ENCODE measurements around the gene MED20.

MED20 gene
- long read RNA-seq, transcript MED20-201 (4 exons, 2,438 nt): major isoform, 86 of 97 reads
- long read RNA-seq, partial matches to known transcripts: 0 of 97 reads
- long read RNA-seq, other reads (novel, unspliced or antisense): 7 of 97 reads

DNA sequence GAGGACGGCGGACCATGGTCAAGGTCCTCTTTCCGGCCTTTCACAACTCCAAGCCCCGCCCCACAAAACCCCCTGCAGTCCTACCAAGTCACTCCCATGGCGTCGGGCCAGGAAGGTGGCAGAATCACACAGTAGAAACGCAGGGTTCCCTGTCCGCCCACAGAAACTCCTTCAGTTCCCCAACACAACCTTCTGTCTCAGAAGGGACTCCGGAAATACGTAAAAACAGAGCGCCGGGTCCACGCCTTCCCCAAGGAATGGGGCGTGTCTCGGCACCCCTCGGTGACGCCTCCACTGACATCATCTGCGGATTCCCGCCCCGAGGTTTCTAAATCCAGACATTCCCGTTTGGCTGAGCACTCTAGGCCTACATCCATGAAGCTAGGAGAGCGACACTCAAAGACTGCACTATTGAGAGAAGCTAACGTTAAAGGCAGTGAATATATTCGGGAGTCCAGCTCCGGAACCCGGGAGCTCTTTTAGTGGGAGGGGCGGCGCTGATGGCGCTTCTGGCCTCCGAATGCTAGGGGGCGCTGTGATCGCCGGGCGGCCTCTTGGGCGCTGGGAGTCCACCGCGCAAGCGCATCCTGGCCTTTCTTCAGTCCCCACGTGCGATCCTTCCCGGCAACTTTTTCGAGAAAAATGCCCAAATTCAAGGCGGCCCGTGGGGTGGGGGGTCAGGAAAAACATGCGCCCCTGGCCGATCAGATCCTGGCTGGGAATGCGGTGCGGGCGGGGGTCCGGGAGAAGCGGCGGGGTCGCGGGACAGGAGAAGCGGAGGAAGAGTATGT, at the start of gene MED20, which contains the start of gene BYSL:
Gene MED20 (minus strand): TSS at position 219 of the 791 bp plus-strand sequence. CDS start 121 bp downstream, at position 98.
Gene BYSL (plus strand): TSS at position 579 of the 791 bp plus-strand sequence. CDS start 64 bp downstream, at position 643.
- peak within 1 kb of the TSS; percentile 91 for H3K4me3 ChIP-seq (replicated peaks; ENCODE audit: insufficient read depth, low read length)
- TF ChIP-seq GABPA (IDR thresholded peaks at IDR 0.05; ENCODE audit: low read depth): peak; percentile 84
- TF ChIP-seq, protein P1, sequence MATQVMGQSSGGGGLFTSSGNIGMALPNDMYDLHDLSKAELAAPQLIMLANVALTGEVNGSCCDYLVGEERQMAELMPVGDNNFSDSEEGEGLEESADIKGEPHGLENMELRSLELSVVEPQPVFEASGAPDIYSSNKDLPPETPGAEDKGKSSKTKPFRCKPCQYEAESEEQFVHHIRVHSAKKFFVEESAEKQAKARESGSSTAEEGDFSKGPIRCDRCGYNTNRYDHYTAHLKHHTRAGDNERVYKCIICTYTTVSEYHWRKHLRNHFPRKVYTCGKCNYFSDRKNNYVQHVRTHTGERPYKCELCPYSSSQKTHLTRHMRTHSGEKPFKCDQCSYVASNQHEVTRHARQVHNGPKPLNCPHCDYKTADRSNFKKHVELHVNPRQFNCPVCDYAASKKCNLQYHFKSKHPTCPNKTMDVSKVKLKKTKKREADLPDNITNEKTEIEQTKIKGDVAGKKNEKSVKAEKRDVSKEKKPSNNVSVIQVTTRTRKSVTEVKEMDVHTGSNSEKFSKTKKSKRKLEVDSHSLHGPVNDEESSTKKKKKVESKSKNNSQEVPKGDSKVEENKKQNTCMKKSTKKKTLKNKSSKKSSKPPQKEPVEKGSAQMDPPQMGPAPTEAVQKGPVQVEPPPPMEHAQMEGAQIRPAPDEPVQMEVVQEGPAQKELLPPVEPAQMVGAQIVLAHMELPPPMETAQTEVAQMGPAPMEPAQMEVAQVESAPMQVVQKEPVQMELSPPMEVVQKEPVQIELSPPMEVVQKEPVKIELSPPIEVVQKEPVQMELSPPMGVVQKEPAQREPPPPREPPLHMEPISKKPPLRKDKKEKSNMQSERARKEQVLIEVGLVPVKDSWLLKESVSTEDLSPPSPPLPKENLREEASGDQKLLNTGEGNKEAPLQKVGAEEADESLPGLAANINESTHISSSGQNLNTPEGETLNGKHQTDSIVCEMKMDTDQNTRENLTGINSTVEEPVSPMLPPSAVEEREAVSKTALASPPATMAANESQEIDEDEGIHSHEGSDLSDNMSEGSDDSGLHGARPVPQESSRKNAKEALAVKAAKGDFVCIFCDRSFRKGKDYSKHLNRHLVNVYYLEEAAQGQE (IDR thresholded peaks at IDR 0.05; ENCODE audit: insufficient replicate concordance, low read depth): no peak
- peak; percentile 46; the same call in 1 of the 2 replicates for TF ChIP-seq SPI1 (IDR thresholded peaks at IDR 0.05; ENCODE audit: borderline replicate concordance, low read depth)
- TF ChIP-seq, protein P2, sequence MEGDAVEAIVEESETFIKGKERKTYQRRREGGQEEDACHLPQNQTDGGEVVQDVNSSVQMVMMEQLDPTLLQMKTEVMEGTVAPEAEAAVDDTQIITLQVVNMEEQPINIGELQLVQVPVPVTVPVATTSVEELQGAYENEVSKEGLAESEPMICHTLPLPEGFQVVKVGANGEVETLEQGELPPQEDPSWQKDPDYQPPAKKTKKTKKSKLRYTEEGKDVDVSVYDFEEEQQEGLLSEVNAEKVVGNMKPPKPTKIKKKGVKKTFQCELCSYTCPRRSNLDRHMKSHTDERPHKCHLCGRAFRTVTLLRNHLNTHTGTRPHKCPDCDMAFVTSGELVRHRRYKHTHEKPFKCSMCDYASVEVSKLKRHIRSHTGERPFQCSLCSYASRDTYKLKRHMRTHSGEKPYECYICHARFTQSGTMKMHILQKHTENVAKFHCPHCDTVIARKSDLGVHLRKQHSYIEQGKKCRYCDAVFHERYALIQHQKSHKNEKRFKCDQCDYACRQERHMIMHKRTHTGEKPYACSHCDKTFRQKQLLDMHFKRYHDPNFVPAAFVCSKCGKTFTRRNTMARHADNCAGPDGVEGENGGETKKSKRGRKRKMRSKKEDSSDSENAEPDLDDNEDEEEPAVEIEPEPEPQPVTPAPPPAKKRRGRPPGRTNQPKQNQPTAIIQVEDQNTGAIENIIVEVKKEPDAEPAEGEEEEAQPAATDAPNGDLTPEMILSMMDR (IDR thresholded peaks at IDR 0.05; ENCODE audit: insufficient read depth, low read length): peak; percentile 95
- TF ChIP-seq POLR2AphosphoS5 (IDR thresholded peaks at IDR 0.05; ENCODE audit: low read depth): peak; percentile 70
- H3K27me3 ChIP-seq (ENCODE audit: insufficient read depth, poor library complexity, severe bottlenecking): no peaks in the 10 kb centered on the region
- peak; percentile 95 to 99 for DNase-seq (ENCODE audit: low read depth in 1 of 2, low spot score in 1 of 2)
- H3K27ac ChIP-seq (replicated peaks): peak within 1 kb of the TSS; percentile 93

- TF ChIP-seq SPI1 (IDR thresholded peaks at IDR 0.05; ENCODE audit: borderline replicate concordance, low read depth) (peak; percentile 88), GABPA (IDR thresholded peaks at IDR 0.05; ENCODE audit: low read depth) (no peak), POLR2AphosphoS5 (IDR thresholded peaks at IDR 0.05; ENCODE audit: low read depth) (peak; percentile 59)
- TF ChIP-seq, protein P1 (IDR thresholded peaks at IDR 0.05; ENCODE audit: insufficient replicate concordance, low read depth): no peak
- TF ChIP-seq, protein P2 (IDR thresholded peaks at IDR 0.05; ENCODE audit: insufficient read depth, low read length): no peak
- Histone ChIP-seq H3K27ac (replicated peaks) (peak overlapping the region; percentile 57), H3K27me3 (ENCODE audit: insufficient read depth, poor library complexity, severe bottlenecking) (no peaks in the 10 kb centered on the region), H3K4me3 (replicated peaks; ENCODE audit: insufficient read depth, low read length) (no peak overlapping the region)
- DNase-seq (ENCODE audit: low read depth in 1 of 2, low spot score in 1 of 2): peak; percentile 75 to 92
Observed at GRCh38 chr6:41970436-41970846, 49.5 kb upstream of the MED20 start.

GRCh38 chr6:41967312-41968287, 46.7 kb upstream of the MED20 start:
- H3K27me3 ChIP-seq (ENCODE audit: insufficient read depth, poor library complexity, severe bottlenecking): no peaks in the 10 kb centered on the region
- TF ChIP-seq, protein P2 (IDR thresholded peaks at IDR 0.05; ENCODE audit: insufficient read depth, low read length): no peak
- TF ChIP-seq POLR2AphosphoS5 (IDR thresholded peaks at IDR 0.05; ENCODE audit: low read depth) (no peak), SPI1 (IDR thresholded peaks at IDR 0.05; ENCODE audit: borderline replicate concordance, low read depth) (no peak), GABPA (IDR thresholded peaks at IDR 0.05; ENCODE audit: low read depth) (no peak)
- TF ChIP-seq, protein P1 (IDR thresholded peaks at IDR 0.05; ENCODE audit: insufficient replicate concordance, low read depth): no peak
- no peak overlapping the region for H3K27ac ChIP-seq (replicated peaks)
- peak in 1 of 2 experiments; percentile 8 for DNase-seq (ENCODE audit: low read depth in 1 of 2, low spot score in 1 of 2)
- H3K4me3 ChIP-seq (replicated peaks; ENCODE audit: insufficient read depth, low read length): no peak overlapping the region
